ENCODE measurements around the gene KARS1. TPM values are rescaled to one million over a fixed set of nuclear protein-coding genes. Genes with fewer than 3 reads are reported as not detected.
A peak's percentile ranks its signal among the peaks of the same experiment; 100 is the strongest.

Gene KARS1
- 244 and 253 TPM in 2 replicates for total RNA-seq (2021)
- percentile 92 among the genes with signal in this experiment for Bru-seq, nascent RNA
- BruChase-seq, experiment 1, labeled RNA remaining after a 2-hour chase, result percentile 85 among the genes with signal in this experiment
- percentile 94 among the genes with signal in this experiment for BruChase-seq, experiment 2, labeled RNA remaining after a 6-hour chase
- long read RNA-seq, transcript KARS-211 (2 exons, 589 nt), result minor isoform, 92 of 378 reads
- long read RNA-seq, transcript KARS-201 (14 exons, 2,005 nt), result major isoform, 181 of 378 reads
- long read RNA-seq, transcript KARS-202 (15 exons, 2,421 nt), result minor isoform, 49 of 378 reads
- long read RNA-seq, partial matches to known transcripts, result 22 of 378 reads
- long read RNA-seq, other reads (novel, unspliced or antisense), result 30 of 378 reads

DNA sequence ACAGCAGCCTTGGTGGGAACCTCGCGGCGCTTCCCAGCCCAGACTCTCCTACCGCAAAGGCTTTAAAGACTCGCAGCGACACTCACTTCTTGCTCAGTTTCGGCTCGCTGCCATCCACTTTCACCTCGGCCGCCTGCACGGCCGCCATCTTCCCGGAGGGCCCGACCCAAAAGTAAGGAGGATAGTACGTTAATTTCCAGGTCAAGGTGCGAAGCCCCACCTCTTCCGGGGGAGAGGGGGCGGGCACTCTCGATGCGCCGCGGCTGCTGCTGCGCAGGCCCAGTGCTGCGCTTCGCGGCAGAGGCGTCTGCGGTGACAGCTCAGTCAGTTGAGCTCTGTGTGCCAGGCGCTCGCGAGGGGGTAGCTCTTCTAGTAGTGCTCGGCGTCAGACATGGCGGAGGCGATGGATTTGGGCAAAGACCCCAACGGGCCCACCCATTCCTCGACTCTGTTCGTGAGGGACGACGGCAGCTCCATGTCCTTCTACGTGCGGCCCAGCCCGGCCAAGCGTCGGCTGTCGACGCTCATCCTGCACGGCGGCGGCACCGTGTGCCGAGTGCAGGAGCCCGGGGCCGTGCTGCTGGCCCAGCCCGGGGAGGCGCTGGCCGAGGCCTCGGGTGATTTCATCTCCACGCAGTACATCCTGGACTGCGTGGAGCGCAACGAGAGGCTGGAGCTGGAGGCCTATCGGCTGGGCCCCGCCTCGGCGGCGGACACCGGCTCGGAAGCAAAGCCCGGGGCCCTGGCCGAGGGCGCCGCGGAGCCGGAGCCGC, at the start of gene KARS1, which contains the start of gene TERF2IP:
KARS1 (minus strand) TSS at position 174 of the 773 bp plus-strand sequence; CDS start at position 148, 26 bp downstream.
TERF2IP (plus strand) TSS at position 282 of the 773 bp plus-strand sequence; CDS start at position 392, 110 bp downstream.
- CTCF ChIA-PET, result no interaction called here
- Histone ChIP-seq H3K27me3 (replicated peaks; ENCODE audit: insufficient read depth, low read depth, low read length, poor library complexity) (no peaks in the 10 kb centered on the region), H3K27ac (ENCODE audit: low read depth, low read length, poor library complexity, severe bottlenecking) (peak within 1 kb of the TSS; percentile 86), H3K4me3 (ENCODE audit: low read depth, low read length, poor library complexity, severe bottlenecking) (peak within 1 kb of the TSS; percentile 95), H3K9me3 (ENCODE audit: low read depth, low read length, poor library complexity, severe bottlenecking) (no peaks in the 10 kb centered on the region), H3K4me1 (ENCODE audit: insufficient read depth, low read length, poor library complexity, severe bottlenecking) (peaks cover 27% of the 10 kb centered on the region), H3K36me3 (ENCODE audit: insufficient read depth, low read length, poor library complexity, severe bottlenecking) (peaks cover 29% of the 10 kb centered on the region)
- intact Hi-C loops (cut with micrococcal nuclease; ENCODE audit: unreplicated experiment), result loop anchor here (2.0 to 5.0 kb wide), 2 partner anchors 23 to 115 kb away; no protein-coding TSS in a partner anchor
- BruUV-seq (replicated peaks), result no TSS peak
- POLR2A ChIA-PET (ENCODE audit: low non-redundant PET), result interaction anchor here (0.5 kb wide), 1 partner anchor 69 kb away, joined by 3 read pairs; no protein-coding TSS in a partner anchor
- TF ChIP-seq, protein P1, sequence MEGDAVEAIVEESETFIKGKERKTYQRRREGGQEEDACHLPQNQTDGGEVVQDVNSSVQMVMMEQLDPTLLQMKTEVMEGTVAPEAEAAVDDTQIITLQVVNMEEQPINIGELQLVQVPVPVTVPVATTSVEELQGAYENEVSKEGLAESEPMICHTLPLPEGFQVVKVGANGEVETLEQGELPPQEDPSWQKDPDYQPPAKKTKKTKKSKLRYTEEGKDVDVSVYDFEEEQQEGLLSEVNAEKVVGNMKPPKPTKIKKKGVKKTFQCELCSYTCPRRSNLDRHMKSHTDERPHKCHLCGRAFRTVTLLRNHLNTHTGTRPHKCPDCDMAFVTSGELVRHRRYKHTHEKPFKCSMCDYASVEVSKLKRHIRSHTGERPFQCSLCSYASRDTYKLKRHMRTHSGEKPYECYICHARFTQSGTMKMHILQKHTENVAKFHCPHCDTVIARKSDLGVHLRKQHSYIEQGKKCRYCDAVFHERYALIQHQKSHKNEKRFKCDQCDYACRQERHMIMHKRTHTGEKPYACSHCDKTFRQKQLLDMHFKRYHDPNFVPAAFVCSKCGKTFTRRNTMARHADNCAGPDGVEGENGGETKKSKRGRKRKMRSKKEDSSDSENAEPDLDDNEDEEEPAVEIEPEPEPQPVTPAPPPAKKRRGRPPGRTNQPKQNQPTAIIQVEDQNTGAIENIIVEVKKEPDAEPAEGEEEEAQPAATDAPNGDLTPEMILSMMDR (conservative IDR thresholded peaks at IDR 0.05; ENCODE audit: low read depth, low read length), result no peak
- TF ChIP-seq EZH2 (IDR thresholded peaks at IDR 0.05; ENCODE audit: borderline replicate concordance, low read depth, low read length, poor library complexity, severe bottlenecking), result no peak
- peak; percentile 96 for DNase-seq (ENCODE audit: low spot score)

GRCh38 chr16:75695708-75696107, 48.2 kb upstream of the KARS1 start:
- intact Hi-C loops (cut with micrococcal nuclease; ENCODE audit: unreplicated experiment), result no loop called here
- POLR2A ChIA-PET (ENCODE audit: low non-redundant PET), result no interaction called here
- H3K27ac ChIP-seq (ENCODE audit: low read depth, low read length, poor library complexity, severe bottlenecking), result no peak overlapping the region

DNA sequence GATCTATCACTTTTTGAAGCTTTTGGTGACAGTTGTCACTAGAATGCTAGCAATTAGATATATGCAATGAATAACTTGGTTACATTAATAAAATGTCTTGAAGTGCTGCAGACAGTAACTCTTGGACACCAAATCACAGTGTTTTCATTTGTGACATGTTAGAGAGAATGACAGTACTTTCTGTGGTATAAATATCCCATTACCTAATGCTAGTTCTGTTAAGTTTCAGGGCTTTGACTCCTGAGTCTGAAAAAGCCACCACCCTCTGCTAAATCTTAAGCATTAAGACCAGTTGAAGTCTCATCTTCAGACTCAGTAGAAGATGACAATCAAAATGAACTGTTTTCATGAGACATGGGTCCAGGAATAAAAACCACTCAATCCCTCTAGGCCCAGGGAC, 39.9 kb upstream of the KARS1 start:
- TF ChIP-seq, protein P1 (conservative IDR thresholded peaks at IDR 0.05; ENCODE audit: low read depth, low read length), result no peak
- TF ChIP-seq EZH2 (IDR thresholded peaks at IDR 0.05; ENCODE audit: borderline replicate concordance, low read depth, low read length, poor library complexity, severe bottlenecking), result no peak
- POLR2A ChIA-PET (ENCODE audit: low non-redundant PET), result no interaction called here
- Histone ChIP-seq H3K27ac (ENCODE audit: low read depth, low read length, poor library complexity, severe bottlenecking) (no peak overlapping the region), H3K27me3 (replicated peaks; ENCODE audit: insufficient read depth, low read depth, low read length, poor library complexity) (no peaks in the 10 kb centered on the region), H3K9me3 (ENCODE audit: low read depth, low read length, poor library complexity, severe bottlenecking) (no peaks in the 10 kb centered on the region), H3K36me3 (ENCODE audit: insufficient read depth, low read length, poor library complexity, severe bottlenecking) (no peaks in the 10 kb centered on the region), H3K4me3 (ENCODE audit: low read depth, low read length, poor library complexity, severe bottlenecking) (no peak overlapping the region), H3K4me1 (ENCODE audit: insufficient read depth, low read length, poor library complexity, severe bottlenecking) (no peaks in the 10 kb centered on the region)
- intact Hi-C loops (cut with micrococcal nuclease; ENCODE audit: unreplicated experiment), result loop anchor here (10.0 kb wide), 1 partner anchor 57 kb away; no protein-coding TSS in a partner anchor
- CTCF ChIA-PET, result no interaction called here
- no peak for DNase-seq (ENCODE audit: low spot score)
- BruUV-seq (replicated peaks), result no TSS peak

More at GRCh38 chr16:75695708-75696107, 48.2 kb upstream of the KARS1 start:
- CTCF ChIA-PET, result interaction anchor here (0.6 kb wide), 2 partner anchors 11 to 30 kb away, joined by 3 to 5 read pairs; no protein-coding TSS in a partner anchor
- no TSS peak for BruUV-seq (replicated peaks)
- no peak for TF ChIP-seq EZH2 (IDR thresholded peaks at IDR 0.05; ENCODE audit: borderline replicate concordance, low read depth, low read length, poor library complexity, severe bottlenecking)
- TF ChIP-seq, protein P1 (conservative IDR thresholded peaks at IDR 0.05; ENCODE audit: low read depth, low read length), result peak; percentile 50
- H3K4me3 ChIP-seq (ENCODE audit: low read depth, low read length, poor library complexity, severe bottlenecking), result no peak overlapping the region
- no peaks in the 10 kb centered on the region for H3K36me3 ChIP-seq (ENCODE audit: insufficient read depth, low read length, poor library complexity, severe bottlenecking)
- no peaks in the 10 kb centered on the region for H3K4me1 ChIP-seq (ENCODE audit: insufficient read depth, low read length, poor library complexity, severe bottlenecking)
- peak; percentile 39 for DNase-seq (ENCODE audit: low spot score)
- no peaks in the 10 kb centered on the region for H3K9me3 ChIP-seq (ENCODE audit: low read depth, low read length, poor library complexity, severe bottlenecking)
- no peaks in the 10 kb centered on the region for H3K27me3 ChIP-seq (replicated peaks; ENCODE audit: insufficient read depth, low read depth, low read length, poor library complexity)

Measured in A673 (cell line).